Activated T-helper 1 cell treated with anti-CD3 and anti-CD28 coated beads, Interleukin-2, amount 50 U/mL, for 16 hours (primary cell): ENCODE data around the gene SYNGAP1.
"Not testable (repeated sequence)": the region's sequence is repeated elsewhere in the genome, so short reads cannot be mapped to it uniquely, and the experiment has no call there.

Source experiments
- DNase-seq, 2 donors: peaks; one replicate each; pipeline ENCODE4 v3.0.0-alpha.2; 2020; ENCODE audit warnings: low read depth in 1 of 2, low spot score in 1 of 2

SYNGAP1 gene

GRCh38 chr6:33399881-33400280, 20.0 kb upstream of the SYNGAP1 start:
- DNase-seq, result not testable (repeated sequence)

- no peak for DNase-seq
Measured at GRCh38 chr6:33404884-33405283, 15.0 kb upstream of the SYNGAP1 start.

GRCh38 chr6:33405386-33405940, 14.4 kb upstream of the SYNGAP1 start:
- no peak for DNase-seq

GRCh38 chr6:33406126-33406525, 13.7 kb upstream of the SYNGAP1 start:
- DNase-seq, result no peak

GRCh38 chr6:33407132-33407718, 12.6 kb upstream of the SYNGAP1 start:
- no peak for DNase-seq

- peak; percentile 94 to 98 for DNase-seq
Measured at GRCh38 chr6:33410050-33410710, 9.7 kb upstream of the SYNGAP1 start.

- peak in 1 of 2 donors; percentile 53 for DNase-seq
Measured at GRCh38 chr6:33410711-33411631, 8.9 kb upstream of the SYNGAP1 start, which contains the start of gene PHF1. PHF1 (plus strand) TSS chr6:33411014; CDS start chr6:33412264, 1,250 bp downstream.

- DNase-seq, result no peak
Measured at GRCh38 chr6:33411632-33412005, 8.2 kb upstream of the SYNGAP1 start.

- DNase-seq, result no peak
Measured at GRCh38 chr6:33412140-33413009, 7.5 kb upstream of the SYNGAP1 start.

GRCh38 chr6:33413241-33414120, 6.4 kb upstream of the SYNGAP1 start:
- DNase-seq, result no peak

- DNase-seq, result no peak
Measured at GRCh38 chr6:33414592-33415271, 5.1 kb upstream of the SYNGAP1 start.

- DNase-seq, result no peak
Measured at GRCh38 chr6:33415831-33416230, 4.0 kb upstream of the SYNGAP1 start.

- no peak for DNase-seq
Measured at GRCh38 chr6:33416386-33417127, 3.3 kb upstream of the SYNGAP1 start.

GRCh38 chr6:33417128-33417902, 2.5 kb upstream of the SYNGAP1 start:
- DNase-seq, result no peak

GRCh38 chr6:33417903-33418689, 1.8 kb upstream of the SYNGAP1 start, which contains the start of gene CUTA:
CUTA (minus strand) TSS chr6:33418107; CDS start chr6:33418000, 107 bp downstream.
- DNase-seq, result peak; percentile 96 to 98

- DNase-seq, result no peak
Measured at GRCh38 chr6:33418690-33419291, 1.1 kb upstream of the SYNGAP1 start.
